Loucy (cell line): Measurements from ENCODE around the gene DBH.

ENCODE experiments used
- CTCF ChIP-seq: fragments of 200-600 bp; sonication (generic); conservative IDR thresholded peaks from 2 replicates; pipeline ENCODE4 v1.5.1; 2014; ENCODE audit warnings: mild to moderate bottlenecking, antibody characterized with exemption, low read length
- EZH2phosphoT487 ChIP-seq: fragments of 200-600 bp; IDR thresholded peaks from 2 replicates; pipeline ENCODE4 v1.6.1; 2018; ENCODE audit warnings: antibody characterized with exemption, mild to moderate bottlenecking, moderate library complexity, borderline replicate concordance

GRCh38 chr9:133657120-133657661 is 21.0 kb downstream of the DBH start:
- TF ChIP-seq CTCF (no peak), EZH2phosphoT487 (no peak)
